Mesendoderm (in vitro differentiated cells): ENCODE measurements around the gene MAML1. TPM values are rescaled to one million over a fixed set of nuclear protein-coding genes. Genes with fewer than 3 reads are reported as not detected.
"Not testable (repeated sequence)": the region's sequence is repeated elsewhere in the genome, so short reads cannot be mapped to it uniquely, and the experiment has no call there.

ENCODE experiments used
- DNase-seq: peaks from one replicate; pipeline ENCODE4 v3.0.0; 2013
- H2AK5ac ChIP-seq: 2 replicates; pipeline ENCODE4 v1.6.1; 2013; ENCODE audit warnings: low read length, inconsistent platforms
- H2BK120ac ChIP-seq: 2 replicates; pipeline ENCODE4 v1.6.1; 2013; ENCODE audit warnings: low read depth, mild to moderate bottlenecking, low read length, moderate library complexity, mixed read lengths
- H2BK15ac ChIP-seq: replicated peaks from 2 replicates; pipeline ENCODE4 v1.6.1; 2013; ENCODE audit warnings: low read depth, mild to moderate bottlenecking, moderate library complexity
- H2BK5ac ChIP-seq: 2 replicates; pipeline ENCODE4 v1.6.1; 2013; ENCODE audit warnings: low read length, inconsistent platforms
- H3K18ac ChIP-seq: 2 replicates; pipeline ENCODE4 v1.6.1; 2013; ENCODE audit warnings: mild to moderate bottlenecking, low read length, mixed read lengths
- H3K23ac ChIP-seq: one replicate; pipeline ENCODE4 v1.6.1; 2013; ENCODE audit warnings: low read length
- H3K27ac ChIP-seq: 2 replicates; pipeline ENCODE4 v1.5.1; 2013; ENCODE audit warnings: low read depth, mild to moderate bottlenecking, inconsistent platforms, low read length, moderate library complexity
- H3K27me3 ChIP-seq: 2 replicates; pipeline ENCODE4 v1.6.1; 2013; ENCODE audit warnings: low read length, control low read depth, mild to moderate bottlenecking, inconsistent platforms; ENCODE audit not compliant: insufficient read depth, poor library complexity
- H3K36me3 ChIP-seq: 2 replicates; pipeline ENCODE4 v1.6.1; 2013; ENCODE audit warnings: low read length, inconsistent platforms; ENCODE audit not compliant: control insufficient read depth, insufficient read depth
- H3K4ac ChIP-seq: one replicate; pipeline ENCODE4 v1.6.1; 2013; ENCODE audit warnings: low read depth, mild to moderate bottlenecking, low read length, moderate library complexity
- H3K4me1 ChIP-seq: 2 replicates; pipeline ENCODE4 v1.6.1; 2013; ENCODE audit warnings: low read depth, low read length, inconsistent platforms; ENCODE audit not compliant: control insufficient read depth
- H3K4me2 ChIP-seq: 2 replicates; pipeline ENCODE4 v1.6.1; 2013; ENCODE audit warnings: low read length
- H3K4me3 ChIP-seq: 2 replicates; pipeline ENCODE4 v1.5.1; 2013; ENCODE audit warnings: mild to moderate bottlenecking, low read length
- H3K56ac ChIP-seq: one replicate; pipeline ENCODE4 v1.6.1; 2013; ENCODE audit warnings: low read length
- H3K79me1 ChIP-seq: 2 replicates; pipeline ENCODE4 v1.6.1; 2013; ENCODE audit warnings: low read length, inconsistent platforms
- H3K79me2 ChIP-seq: 2 replicates; pipeline ENCODE4 v1.6.1; 2013; ENCODE audit warnings: mild to moderate bottlenecking, low read length; ENCODE audit not compliant: control insufficient read depth, insufficient read depth
- H3K9ac ChIP-seq: 2 replicates; pipeline ENCODE4 v1.6.1; 2013; ENCODE audit warnings: low read length, inconsistent platforms
- H4K5ac ChIP-seq: one replicate; pipeline ENCODE4 v1.6.1; 2013; ENCODE audit warnings: low read length
- H4K8ac ChIP-seq: one replicate; pipeline ENCODE4 v1.6.1; 2013; ENCODE audit warnings: low read depth, mild to moderate bottlenecking, control low read depth, low read length, moderate library complexity
- WGBS: extraction: QIAGEN DNeasy Blood & Tissue Kit; methylation state at CpG from one replicate; pipeline ENCODE4 v1.1.7; 2013; ENCODE audit warnings: low lambda C conversion rate, missing lambda C conversion rate; ENCODE audit not compliant: insufficient coverage; ENCODE audit errors: extremely low coverage; 5-methylcytosine and 5-hydroxymethylcytosine counted together
- polyA plus RNA-seq, 2 experiments: library from polyadenylated mRNA; stranded (reverse); fragments of 200-250 nt; gene quantifications; one replicate each; pipeline ENCODE4 v1.2.3, GENCODE V29; 2013

MAML1 gene
- 34.7 TPM for polyA plus RNA-seq (2013, experiment 1 of 2)
- polyA plus RNA-seq (2013, experiment 2 of 2) = 36.0 TPM

GRCh38 chr5:179732412-179732917 is at the start of gene MAML1:
Gene MAML1 (plus strand): TSS chr5:179732822. CDS start chr5:179733113, 291 bp downstream.
- peak within 1 kb of the TSS; percentile 55 for H3K4me2 ChIP-seq
- peak within 1 kb of the TSS; percentile 99 for H3K9ac ChIP-seq
- no peak within 1 kb of the TSS for H2BK120ac ChIP-seq
- H3K4ac ChIP-seq = peak within 1 kb of the TSS; percentile 60
- H3K18ac ChIP-seq = peak within 1 kb of the TSS; percentile 86
- peaks cover 5% of the 10 kb centered on the region for H3K79me1 ChIP-seq
- H3K27ac ChIP-seq = peak within 1 kb of the TSS; percentile 91
- peak within 1 kb of the TSS; percentile 75 for H3K23ac ChIP-seq
- no CpG with 5 or more reads among the region's 41 CpGs for WGBS
- peak within 1 kb of the TSS; percentile 95 for H3K4me3 ChIP-seq
- H2BK15ac ChIP-seq = no peak within 1 kb of the TSS
- peak; percentile 100 for DNase-seq
- peaks cover 3% of the 10 kb centered on the region for H3K4me1 ChIP-seq
- no peak within 1 kb of the TSS for H4K8ac ChIP-seq
- no peak within 1 kb of the TSS for H2AK5ac ChIP-seq
- peaks cover 42% of the 10 kb centered on the region for H3K79me2 ChIP-seq
- no peaks in the 10 kb centered on the region for H3K27me3 ChIP-seq
- peak within 1 kb of the TSS; percentile 98 for H3K56ac ChIP-seq
- H4K5ac ChIP-seq = no peak within 1 kb of the TSS
- H3K36me3 ChIP-seq = peaks cover 7% of the 10 kb centered on the region
- peak within 1 kb of the TSS; percentile 81 for H2BK5ac ChIP-seq

GRCh38 chr5:179689212-179689611 is 43.4 kb upstream of the MAML1 start:
- not testable (repeated sequence) for H3K56ac ChIP-seq, H2BK120ac ChIP-seq, H3K4me2 ChIP-seq, H3K9ac ChIP-seq, H4K8ac ChIP-seq, H3K4me3 ChIP-seq, H4K5ac ChIP-seq, H2BK5ac ChIP-seq, H3K18ac ChIP-seq, H3K36me3 ChIP-seq, H3K4me1 ChIP-seq, H2BK15ac ChIP-seq, H3K79me2 ChIP-seq, H3K4ac ChIP-seq, H3K27ac ChIP-seq, H2AK5ac ChIP-seq, H3K27me3 ChIP-seq, DNase-seq, H3K79me1 ChIP-seq, H3K23ac ChIP-seq
- no CpG with 5 or more reads among the region's 9 CpGs for WGBS

GRCh38 chr5:179694561-179694960 is 38.1 kb upstream of the MAML1 start:
- Histone ChIP-seq H3K18ac (no peak overlapping the region), H2BK15ac (no peak overlapping the region), H3K4ac (no peak overlapping the region), H3K4me2 (no peak overlapping the region), H2BK120ac (no peak overlapping the region), H3K4me1 (no peaks in the 10 kb centered on the region), H4K5ac (no peak overlapping the region), H3K79me1 (no peaks in the 10 kb centered on the region), H3K4me3 (no peak overlapping the region), H3K23ac (no peak overlapping the region), H3K36me3 (no peaks in the 10 kb centered on the region), H2BK5ac (no peak overlapping the region), H3K27me3 (no peaks in the 10 kb centered on the region), H3K79me2 (peaks cover 8% of the 10 kb centered on the region), H3K9ac (no peak overlapping the region), H2AK5ac (no peak overlapping the region), H4K8ac (no peak overlapping the region), H3K56ac (no peak overlapping the region), H3K27ac (no peak overlapping the region)
- 100% methylated on average over 1 of the region's 6 CpGs for WGBS
- DNase-seq = no peak

- no CpG with 5 or more reads among the region's 3 CpGs for WGBS
- no peak overlapping the region for H2BK120ac ChIP-seq
- no peak overlapping the region for H3K4me3 ChIP-seq
- peaks cover 1% of the 10 kb centered on the region for H3K4me1 ChIP-seq
- H4K5ac ChIP-seq = no peak overlapping the region
- no peak overlapping the region for H4K8ac ChIP-seq
- peaks cover 24% of the 10 kb centered on the region for H3K79me2 ChIP-seq
- H3K4ac ChIP-seq = no peak overlapping the region
- DNase-seq = no peak
- H3K79me1 ChIP-seq = no peaks in the 10 kb centered on the region
- no peak overlapping the region for H2AK5ac ChIP-seq
- no peak overlapping the region for H3K18ac ChIP-seq
- H3K56ac ChIP-seq = peak overlapping the region; percentile 64
- no peak overlapping the region for H2BK15ac ChIP-seq
- H3K27me3 ChIP-seq = no peaks in the 10 kb centered on the region
- no peak overlapping the region for H3K23ac ChIP-seq
- H3K4me2 ChIP-seq = no peak overlapping the region
- peaks cover 2% of the 10 kb centered on the region for H3K36me3 ChIP-seq
- no peak overlapping the region for H2BK5ac ChIP-seq
- no peak overlapping the region for H3K27ac ChIP-seq
- H3K9ac ChIP-seq = no peak overlapping the region
Measured at GRCh38 chr5:179696603-179697002, 36.0 kb upstream of the MAML1 start.

- no peak overlapping the region for H3K18ac ChIP-seq
- H3K4me2 ChIP-seq = no peak overlapping the region
- no peak for DNase-seq
- no peaks in the 10 kb centered on the region for H3K27me3 ChIP-seq
- H3K27ac ChIP-seq = no peak overlapping the region
- no peak overlapping the region for H2BK5ac ChIP-seq
- no peak overlapping the region for H3K23ac ChIP-seq
- H3K79me1 ChIP-seq = no peaks in the 10 kb centered on the region
- no peak overlapping the region for H2BK120ac ChIP-seq
- H3K4me1 ChIP-seq = peaks cover 1% of the 10 kb centered on the region
- WGBS = no CpG with 5 or more reads among the region's 2 CpGs
- no peak overlapping the region for H3K4ac ChIP-seq
- no peak overlapping the region for H3K4me3 ChIP-seq
- no peak overlapping the region for H2BK15ac ChIP-seq
- no peak overlapping the region for H3K9ac ChIP-seq
- no peak overlapping the region for H2AK5ac ChIP-seq
- H4K8ac ChIP-seq = no peak overlapping the region
- no peak overlapping the region for H4K5ac ChIP-seq
- peaks cover 2% of the 10 kb centered on the region for H3K36me3 ChIP-seq
- H3K79me2 ChIP-seq = peaks cover 29% of the 10 kb centered on the region
- no peak overlapping the region for H3K56ac ChIP-seq
Measured at GRCh38 chr5:179697108-179697507, 35.5 kb upstream of the MAML1 start.

- H2BK5ac ChIP-seq, H4K5ac ChIP-seq, H2AK5ac ChIP-seq, H3K36me3 ChIP-seq, H3K18ac ChIP-seq, H3K4me1 ChIP-seq, H3K4me2 ChIP-seq, H3K27me3 ChIP-seq, H3K79me1 ChIP-seq, H4K8ac ChIP-seq, H3K4me3 ChIP-seq, H3K27ac ChIP-seq, DNase-seq, H2BK15ac ChIP-seq, H2BK120ac ChIP-seq, H3K23ac ChIP-seq: not testable (repeated sequence)
- Histone ChIP-seq H3K9ac (peak overlapping the region; percentile 95), H3K79me2 (peaks cover 33% of the 10 kb centered on the region), H3K4ac (peak overlapping the region; percentile 85), H3K56ac (peak overlapping the region; percentile 97)
- no CpG with 5 or more reads among the region's 15 CpGs for WGBS
Measured at GRCh38 chr5:179697543-179697942, 35.1 kb upstream of the MAML1 start.
